Left renal cortex interstitium (tissue), 4 donors: ENCODE measurements around the gene RALGPS1. TPM values are rescaled to one million over a fixed set of nuclear protein-coding genes. Genes with fewer than 3 reads are reported as not detected.
A peak's percentile ranks its signal among the peaks of the same experiment; 100 is the strongest.

Source experiments
- DNase-seq, 4 donors: peaks; one replicate each; pipeline ENCODE4 v3.0.0-alpha.2; 2013; ENCODE audit warnings: low read depth in 4 of 4, low spot score in 2 of 4, missing footprints in 1 of 4
- polyA plus RNA-seq, 4 donors: library from polyadenylated mRNA; unstranded; fragments of 120-200 nt; gene quantifications; one replicate each; pipeline ENCODE4 v1.2.1, GENCODE V29; 2013; ENCODE audit not compliant: insufficient read length in 4 of 4

Gene RALGPS1, protein sequence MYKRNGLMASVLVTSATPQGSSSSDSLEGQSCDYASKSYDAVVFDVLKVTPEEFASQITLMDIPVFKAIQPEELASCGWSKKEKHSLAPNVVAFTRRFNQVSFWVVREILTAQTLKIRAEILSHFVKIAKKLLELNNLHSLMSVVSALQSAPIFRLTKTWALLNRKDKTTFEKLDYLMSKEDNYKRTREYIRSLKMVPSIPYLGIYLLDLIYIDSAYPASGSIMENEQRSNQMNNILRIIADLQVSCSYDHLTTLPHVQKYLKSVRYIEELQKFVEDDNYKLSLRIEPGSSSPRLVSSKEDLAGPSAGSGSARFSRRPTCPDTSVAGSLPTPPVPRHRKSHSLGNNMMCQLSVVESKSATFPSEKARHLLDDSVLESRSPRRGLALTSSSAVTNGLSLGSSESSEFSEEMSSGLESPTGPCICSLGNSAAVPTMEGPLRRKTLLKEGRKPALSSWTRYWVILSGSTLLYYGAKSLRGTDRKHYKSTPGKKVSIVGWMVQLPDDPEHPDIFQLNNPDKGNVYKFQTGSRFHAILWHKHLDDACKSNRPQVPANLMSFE
- 10 to 100 TPM; 18.8 to 30.8 (median 25.2) TPM for polyA plus RNA-seq

GRCh38 chr9:126914458-126915280, at the start of gene RALGPS1:
TSS of gene RALGPS1 (plus strand) at chr9:126914782. CDS start at chr9:126962290, 47,508 bp downstream.
- peak in 3 of 4 donors; percentile 65 to 89 (median 80) for DNase-seq

DNA sequence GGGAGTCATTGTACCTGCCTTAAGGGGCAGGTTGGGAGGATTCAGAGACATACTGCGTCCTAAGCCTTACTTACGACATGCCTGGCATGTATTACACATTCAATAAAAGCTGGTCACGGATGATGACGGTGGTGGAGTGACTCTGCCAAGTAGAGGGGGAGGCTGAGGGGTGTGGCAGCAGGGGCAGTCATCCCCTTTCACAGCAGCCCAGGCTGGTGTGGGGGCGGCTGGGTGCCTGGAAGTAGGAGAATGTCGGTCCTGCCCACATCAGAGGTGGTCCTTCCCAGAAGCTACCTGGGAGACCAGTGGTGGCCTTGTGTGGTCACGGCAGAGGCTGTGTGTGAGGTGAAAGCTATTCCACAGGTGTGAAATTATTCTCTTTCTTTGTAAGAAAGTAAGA, 45.2 kb upstream of the RALGPS1 start:
- no peak for DNase-seq

GRCh38 chr9:126872516-126872915, 42.1 kb upstream of the RALGPS1 start:
- no peak for DNase-seq

- no peak for DNase-seq
Measured at GRCh38 chr9:126874546-126875314, 39.9 kb upstream of the RALGPS1 start.

DNA sequence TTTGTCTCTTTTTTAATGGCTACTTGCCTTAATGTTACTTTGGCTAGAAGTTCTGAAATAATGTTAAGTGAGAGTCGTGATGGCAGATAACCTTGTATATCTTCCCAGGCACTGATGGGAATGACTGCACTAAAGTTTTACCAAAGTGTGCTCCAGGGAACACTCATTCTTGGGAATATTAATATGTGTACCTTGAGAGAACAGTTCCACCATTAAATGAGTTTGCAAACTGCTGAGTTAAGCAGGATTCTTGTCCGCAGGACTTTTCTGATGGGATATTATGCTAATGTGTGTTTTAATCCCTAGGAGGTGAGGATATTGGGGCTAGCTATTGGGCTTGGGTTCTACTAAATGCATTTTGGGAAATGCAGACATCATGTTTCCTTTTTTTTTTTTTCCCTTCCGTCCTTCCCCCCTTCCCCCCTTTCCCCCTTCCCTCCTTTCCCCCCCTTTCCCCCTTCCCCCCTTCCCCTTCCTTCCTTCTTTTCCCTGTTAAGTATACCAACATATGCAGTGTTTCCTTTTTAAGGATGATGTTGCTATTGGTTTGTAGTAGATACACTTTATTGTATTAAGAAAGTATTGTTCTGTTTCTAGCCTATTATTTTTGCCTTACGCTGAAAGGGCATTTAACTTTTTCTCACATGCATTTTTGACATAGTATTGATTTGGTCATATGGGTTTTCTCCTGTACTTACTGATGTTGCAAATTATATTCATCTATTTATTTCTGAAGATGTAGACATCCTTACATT, 38.6 kb upstream of the RALGPS1 start:
- no peak for DNase-seq

DNA sequence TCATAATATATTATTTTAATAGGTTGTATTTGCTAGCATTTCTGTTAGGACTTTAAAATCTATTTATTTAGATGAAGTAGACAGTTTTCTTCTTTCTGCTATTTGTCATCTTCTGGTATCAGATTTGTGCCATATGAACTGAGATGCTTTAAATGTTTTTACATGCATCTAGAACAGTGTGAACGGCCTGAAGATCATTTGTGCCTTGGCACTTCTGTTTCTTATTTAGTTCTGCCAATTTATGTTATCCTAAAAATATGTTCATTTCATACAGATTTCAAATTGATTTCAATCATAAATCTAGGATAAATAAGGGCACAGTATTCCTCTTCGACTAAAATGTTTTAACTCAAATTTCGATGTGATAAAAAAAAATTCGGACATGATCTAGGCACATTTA, 38.1 kb upstream of the RALGPS1 start:
- no peak for DNase-seq

DNA sequence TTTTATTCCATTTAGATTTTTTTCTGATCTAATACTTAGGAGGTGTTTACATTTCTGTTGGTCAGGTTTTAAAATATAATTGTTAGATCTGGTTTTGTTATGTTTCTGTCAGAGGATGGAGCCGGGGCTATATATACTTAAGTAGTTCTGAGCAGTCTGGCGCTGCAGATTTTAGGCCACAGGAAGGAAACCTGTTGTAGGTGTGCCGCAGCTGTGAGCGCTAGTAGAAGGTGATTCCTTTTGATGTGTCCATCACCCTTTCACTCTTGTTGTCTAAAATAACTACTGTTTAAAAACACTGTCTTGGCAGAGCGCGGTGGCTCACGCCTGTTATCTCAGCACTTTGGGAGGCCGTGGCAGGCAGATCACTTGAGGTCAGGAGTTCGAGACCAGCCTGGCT, 37.2 kb upstream of the RALGPS1 start:
- DNase-seq = no peak

DNA sequence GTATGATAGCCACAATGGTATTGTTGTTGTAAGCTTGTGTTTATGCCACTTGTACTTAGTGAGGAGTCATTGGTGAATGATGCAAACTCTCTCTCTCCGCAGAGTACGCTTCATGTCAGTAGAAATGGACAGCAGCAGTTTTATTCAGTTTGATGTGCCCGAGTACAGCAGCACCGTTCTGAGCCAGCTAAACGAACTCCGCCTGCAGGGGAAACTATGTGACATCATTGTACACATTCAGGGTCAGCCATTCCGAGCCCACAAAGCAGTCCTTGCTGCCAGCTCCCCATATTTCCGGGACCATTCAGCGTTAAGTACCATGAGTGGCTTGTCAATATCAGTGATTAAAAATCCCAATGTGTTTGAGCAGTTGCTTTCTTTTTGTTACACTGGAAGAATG, 35.3 kb upstream of the RALGPS1 start:
- DNase-seq = no peak

DNA sequence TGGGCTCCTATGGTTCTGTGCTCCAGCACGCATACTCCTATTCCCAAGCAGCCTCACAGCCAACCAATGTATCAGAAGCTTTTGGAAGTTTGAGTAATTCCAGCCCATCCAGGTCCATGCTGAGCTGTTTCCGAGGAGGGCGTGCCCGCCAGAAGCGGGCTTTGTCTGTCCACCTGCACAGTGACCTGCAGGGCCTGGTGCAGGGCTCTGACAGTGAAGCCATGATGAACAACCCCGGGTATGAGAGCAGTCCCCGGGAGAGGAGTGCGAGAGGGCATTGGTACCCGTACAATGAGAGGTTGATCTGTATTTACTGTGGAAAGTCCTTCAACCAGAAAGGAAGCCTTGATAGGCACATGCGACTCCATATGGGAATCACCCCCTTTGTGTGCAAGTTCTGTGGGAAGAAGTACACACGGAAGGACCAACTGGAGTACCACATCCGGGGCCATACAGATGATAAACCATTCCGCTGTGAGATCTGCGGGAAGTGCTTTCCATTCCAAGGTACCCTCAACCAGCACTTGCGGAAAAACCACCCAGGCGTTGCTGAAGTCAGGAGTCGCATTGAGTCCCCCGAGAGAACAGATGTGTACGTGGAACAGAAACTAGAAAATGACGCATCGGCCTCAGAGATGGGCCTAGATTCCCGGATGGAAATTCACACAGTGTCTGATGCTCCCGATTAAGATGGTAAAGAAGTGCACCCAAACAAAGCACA, 34.2 kb upstream of the RALGPS1 start:
- DNase-seq = no peak

DNA sequence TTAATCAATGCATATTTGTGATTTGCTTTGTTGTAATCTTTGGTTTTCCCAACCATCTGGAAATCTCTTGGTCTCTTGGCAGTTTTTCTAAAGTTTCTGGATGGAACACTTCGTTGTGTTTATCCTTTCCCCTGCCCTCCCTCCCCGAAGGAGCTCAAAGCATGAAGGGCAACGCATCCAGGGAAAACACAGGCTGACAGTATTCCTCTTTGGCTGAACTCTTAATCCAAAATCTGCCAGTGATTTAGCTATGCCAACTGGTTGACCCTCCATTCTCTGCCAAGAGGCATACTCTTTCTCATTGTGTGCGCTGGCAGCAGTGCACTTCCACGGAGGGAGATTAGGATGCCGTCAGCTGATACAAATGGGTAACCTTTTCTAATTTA, 33.6 kb upstream of the RALGPS1 start:
- no peak for DNase-seq

GRCh38 chr9:126882746-126883145, 31.8 kb upstream of the RALGPS1 start:
- DNase-seq = no peak

- DNase-seq = no peak
Measured at GRCh38 chr9:126883636-126884035, 30.9 kb upstream of the RALGPS1 start.

DNA sequence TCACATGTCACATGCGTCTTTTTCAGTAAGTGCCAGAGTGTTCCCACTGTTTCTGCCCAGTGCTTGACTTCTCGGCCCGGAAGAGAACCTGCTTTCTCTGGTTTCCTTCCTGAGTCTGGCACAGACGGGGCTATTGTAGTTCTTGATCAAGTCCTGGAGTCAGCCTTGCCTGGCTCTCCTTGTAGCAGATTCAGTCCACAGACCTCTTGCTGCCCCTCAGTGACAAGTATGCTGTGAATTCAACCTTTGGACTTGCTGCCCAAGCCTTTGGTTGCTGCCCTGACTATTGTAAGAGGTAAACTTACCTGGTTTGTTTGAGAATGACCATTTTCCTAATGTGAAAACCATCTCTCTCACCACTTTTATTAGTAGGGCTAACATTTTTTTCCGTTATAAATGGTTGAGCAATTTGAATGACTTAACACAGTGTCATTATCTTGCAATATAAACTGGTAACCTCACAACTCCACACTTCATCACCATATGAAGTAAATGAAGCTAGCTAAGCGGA, 29.4 kb upstream of the RALGPS1 start:
- DNase-seq = no peak

GRCh38 chr9:126886034-126886822, 28.4 kb upstream of the RALGPS1 start:
- no peak for DNase-seq

- no peak for DNase-seq
Measured at GRCh38 chr9:126886897-126887296, 27.7 kb upstream of the RALGPS1 start.

DNA sequence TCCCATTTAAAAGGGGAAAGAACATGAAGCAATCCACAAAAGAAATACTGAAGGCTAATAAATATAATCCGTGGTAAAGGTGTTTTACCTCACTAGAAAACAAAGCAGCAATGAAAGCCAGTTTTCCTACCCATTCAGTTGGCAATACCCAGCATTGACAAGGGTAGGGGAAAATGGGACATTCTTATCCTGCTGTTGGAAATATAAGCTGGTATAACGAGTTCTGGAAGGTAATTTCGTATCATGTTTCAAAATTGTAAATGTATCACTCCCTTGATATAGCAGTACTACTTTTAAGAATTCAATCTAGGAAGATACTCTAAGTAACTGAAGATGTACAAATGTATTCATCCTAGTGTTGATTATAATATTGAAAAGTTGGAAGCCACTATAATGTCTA, 22.9 kb upstream of the RALGPS1 start:
- DNase-seq = no peak

- no peak for DNase-seq
Measured at GRCh38 chr9:126893079-126893478, 21.5 kb upstream of the RALGPS1 start.

GRCh38 chr9:126894052-126894603, 20.5 kb upstream of the RALGPS1 start:
- DNase-seq = no peak
